ENCODE data around the gene KANK4.

Gene KANK4

DNA sequence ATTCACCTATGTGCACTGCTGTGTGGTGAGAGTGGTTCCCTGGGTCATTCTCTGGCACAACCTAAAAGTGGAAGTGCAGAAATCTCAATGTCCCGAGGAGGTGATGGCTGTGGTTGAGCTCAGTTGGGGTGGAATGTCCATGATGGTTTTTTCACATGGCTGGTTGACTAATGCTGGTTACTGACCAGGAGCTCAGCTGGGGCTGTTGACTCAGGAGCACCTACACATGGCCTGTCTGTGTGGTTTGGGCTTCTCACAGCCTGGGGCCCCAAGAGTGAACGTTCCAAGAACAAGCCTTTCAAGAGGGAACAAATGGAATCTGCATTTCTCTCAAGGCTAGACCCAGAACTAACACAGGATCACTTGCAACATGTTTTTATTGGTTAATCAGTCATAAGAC lies 6.4 kb upstream of the KANK4 start:
- peaks cover 9% of the 10 kb centered on the region for H3K27me3 Mint-ChIP-seq (ENCODE audit: low read depth)
- no peak for DNase-seq (ENCODE audit: low spot score)
- H3K9me3 Mint-ChIP-seq: no peaks in the 10 kb centered on the region
- H3K27ac Mint-ChIP-seq: no peak overlapping the region
- no peaks in the 10 kb centered on the region for H3K36me3 Mint-ChIP-seq (ENCODE audit: low read depth)
- no peaks in the 10 kb centered on the region for H3K4me1 Mint-ChIP-seq (ENCODE audit: low read depth)
- no peak overlapping the region for H3K4me3 Mint-ChIP-seq

GRCh38 chr1:62325081-62325480 lies 5.8 kb upstream of the KANK4 start:
- Mint-ChIP-seq H3K9me3 (no peaks in the 10 kb centered on the region), H3K27me3 (ENCODE audit: low read depth) (peaks cover 9% of the 10 kb centered on the region), H3K4me3 (no peak overlapping the region), H3K27ac (no peak overlapping the region), H3K36me3 (ENCODE audit: low read depth) (no peaks in the 10 kb centered on the region), H3K4me1 (ENCODE audit: low read depth) (no peaks in the 10 kb centered on the region)
- no peak for DNase-seq (ENCODE audit: low spot score)

GRCh38 chr1:62321446-62321845 lies 2.2 kb upstream of the KANK4 start:
- no peak for DNase-seq (ENCODE audit: low spot score)
- Mint-ChIP-seq H3K4me1 (ENCODE audit: low read depth) (peaks cover 1% of the 10 kb centered on the region), H3K9me3 (no peaks in the 10 kb centered on the region)

DNA sequence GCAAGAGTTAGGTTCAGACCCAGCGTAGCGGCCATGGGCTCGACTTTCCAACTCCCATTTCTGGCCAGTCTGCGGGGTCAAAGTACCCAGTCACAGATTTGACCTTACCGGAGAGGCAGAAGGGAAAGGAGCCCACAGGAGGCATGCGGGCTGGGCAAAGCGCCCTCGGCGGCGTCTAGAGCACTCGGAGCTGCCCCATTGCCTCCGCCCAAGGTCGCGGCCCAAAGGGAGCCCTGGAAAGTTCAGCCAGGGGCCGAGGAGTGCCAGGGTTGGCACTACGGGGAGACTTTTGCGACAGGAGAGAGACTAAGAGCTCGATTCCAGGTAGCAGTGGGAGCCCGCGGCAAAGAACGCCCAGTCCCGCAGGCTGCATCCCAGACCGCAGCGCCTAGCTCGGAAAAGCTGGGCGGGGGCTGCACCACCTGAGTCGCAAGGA lies 896 bp downstream of the KANK4 start:
- no peak for DNase-seq (ENCODE audit: low spot score)
- H3K4me1 Mint-ChIP-seq (ENCODE audit: low read depth): peaks cover 1% of the 10 kb centered on the region
- H3K36me3 Mint-ChIP-seq (ENCODE audit: low read depth): no peaks in the 10 kb centered on the region
- H3K27ac Mint-ChIP-seq: no peak overlapping the region
- peaks cover 35% of the 10 kb centered on the region for H3K27me3 Mint-ChIP-seq (ENCODE audit: low read depth)
- no peak overlapping the region for H3K4me3 Mint-ChIP-seq
- no peaks in the 10 kb centered on the region for H3K9me3 Mint-ChIP-seq

More at GRCh38 chr1:62321446-62321845, 2.2 kb upstream of the KANK4 start:
- no peak overlapping the region for H3K4me3 Mint-ChIP-seq
- H3K36me3 Mint-ChIP-seq (ENCODE audit: low read depth): no peaks in the 10 kb centered on the region
- H3K27ac Mint-ChIP-seq: no peak overlapping the region
- peaks cover 35% of the 10 kb centered on the region for H3K27me3 Mint-ChIP-seq (ENCODE audit: low read depth)

DNA sequence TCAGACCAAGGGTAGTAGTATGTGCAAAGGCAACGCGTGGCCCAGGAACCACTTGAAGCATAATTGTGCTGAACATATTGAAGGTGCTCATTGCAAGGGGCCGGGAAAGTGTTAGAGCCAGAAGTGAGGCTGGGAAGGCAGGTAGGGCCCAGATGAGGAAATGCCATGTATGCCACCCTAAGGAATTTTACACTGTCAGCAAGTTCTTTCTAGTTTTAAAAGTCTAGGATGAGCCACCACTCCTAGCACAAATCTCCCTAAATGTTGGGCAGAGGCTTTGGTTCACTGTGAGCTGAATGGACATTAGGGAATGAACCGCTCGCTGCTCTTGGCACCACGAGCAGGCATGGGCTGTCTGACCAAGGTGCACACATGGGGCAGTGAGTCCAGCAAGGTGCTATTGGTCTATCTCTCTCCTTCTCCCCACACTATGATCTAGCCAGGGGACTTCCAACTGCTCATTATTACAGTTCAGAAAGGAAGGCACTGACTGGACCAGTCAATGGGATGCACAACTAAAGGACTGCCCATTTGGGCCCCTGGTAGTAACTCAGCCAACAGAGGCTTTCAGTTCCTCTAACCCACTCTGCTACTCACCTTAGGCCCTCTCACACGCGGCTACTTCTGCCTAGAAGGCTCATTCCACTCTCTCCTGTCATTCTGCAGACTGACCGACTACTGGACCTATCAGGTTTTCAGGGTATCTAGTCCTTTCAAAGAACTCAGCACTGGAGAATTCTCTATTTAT lies 2.0 kb downstream of the KANK4 start:
- H3K27me3 Mint-ChIP-seq (ENCODE audit: low read depth): peaks cover 35% of the 10 kb centered on the region
- no peaks in the 10 kb centered on the region for H3K36me3 Mint-ChIP-seq (ENCODE audit: low read depth)
- H3K27ac Mint-ChIP-seq: no peak overlapping the region
- H3K4me1 Mint-ChIP-seq (ENCODE audit: low read depth): peaks cover 1% of the 10 kb centered on the region
- no peaks in the 10 kb centered on the region for H3K9me3 Mint-ChIP-seq
- no peak for DNase-seq (ENCODE audit: low spot score)
- no peak overlapping the region for H3K4me3 Mint-ChIP-seq

GRCh38 chr1:62316135-62316534 lies 3.1 kb downstream of the KANK4 start:
- Mint-ChIP-seq H3K36me3 (ENCODE audit: low read depth) (no peaks in the 10 kb centered on the region), H3K9me3 (no peaks in the 10 kb centered on the region), H3K4me3 (no peak overlapping the region), H3K27me3 (ENCODE audit: low read depth) (peaks cover 33% of the 10 kb centered on the region), H3K4me1 (ENCODE audit: low read depth) (peaks cover 1% of the 10 kb centered on the region), H3K27ac (no peak overlapping the region)
- DNase-seq (ENCODE audit: low spot score): no peak

DNA sequence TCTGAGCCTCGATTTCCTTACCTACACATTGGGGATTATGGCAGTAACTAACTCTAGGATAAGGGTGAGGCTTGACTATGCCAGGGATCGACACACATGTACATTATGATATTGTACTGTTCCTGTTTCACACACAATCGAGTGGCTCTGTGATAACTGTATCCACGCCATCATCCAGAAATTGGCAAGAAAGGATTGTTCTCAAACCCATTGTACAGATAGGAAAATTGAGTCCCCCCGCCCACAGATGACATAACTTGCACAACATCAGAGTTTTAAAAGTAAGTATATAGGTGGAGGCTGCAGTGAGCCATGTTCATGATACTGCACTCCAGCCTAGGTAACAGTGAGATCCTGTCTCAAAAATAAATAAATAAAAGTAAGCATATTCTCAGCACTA lies 3.8 kb downstream of the KANK4 start:
- Mint-ChIP-seq H3K36me3 (ENCODE audit: low read depth) (no peaks in the 10 kb centered on the region), H3K9me3 (no peaks in the 10 kb centered on the region), H3K4me1 (ENCODE audit: low read depth) (peaks cover 1% of the 10 kb centered on the region), H3K4me3 (no peak overlapping the region), H3K27ac (no peak overlapping the region), H3K27me3 (ENCODE audit: low read depth) (peaks cover 31% of the 10 kb centered on the region)
- DNase-seq (ENCODE audit: low spot score): no peak

DNA sequence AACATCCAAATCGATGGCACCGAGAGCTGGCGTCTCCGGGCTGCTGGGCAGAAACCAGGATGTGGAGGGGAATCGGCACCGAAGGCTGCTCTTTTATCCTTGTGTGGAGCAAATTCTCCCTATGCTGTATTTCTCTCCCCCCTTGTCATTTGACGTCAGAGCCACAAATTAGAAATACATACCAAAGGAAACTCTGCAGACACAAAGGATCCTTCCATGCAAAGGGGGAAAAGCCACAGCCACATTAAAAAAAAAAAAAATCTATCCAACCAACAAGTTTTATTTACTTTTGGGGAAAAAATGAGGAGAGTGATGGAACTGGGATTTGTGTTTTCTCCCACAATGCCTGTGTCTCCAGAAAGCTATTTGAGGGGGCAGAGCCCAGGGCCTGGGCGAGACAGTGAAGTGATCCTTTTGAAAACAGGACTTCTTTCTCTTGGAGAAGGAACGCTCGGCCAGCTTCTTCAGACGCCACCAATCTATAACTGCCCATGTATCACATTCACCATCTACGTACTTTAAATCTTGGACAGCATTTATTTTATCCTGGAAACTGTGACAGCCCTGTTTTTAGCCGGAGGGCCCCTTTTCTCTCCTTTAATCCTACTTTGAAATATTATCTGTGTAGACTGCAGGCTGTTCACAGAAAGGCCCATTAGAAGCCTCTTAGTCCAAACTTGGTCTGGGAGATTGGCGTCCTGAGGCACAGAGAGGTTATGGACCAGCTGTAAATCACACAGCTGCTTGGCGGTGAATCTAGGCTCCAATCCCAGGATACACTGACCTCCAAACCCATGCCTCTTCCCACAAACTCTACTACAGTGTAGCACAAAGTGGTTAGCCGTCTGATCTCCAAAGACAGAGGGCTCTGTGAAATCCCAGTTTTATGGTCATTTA lies 4.5 kb downstream of the KANK4 start:
- Mint-ChIP-seq H3K27ac (no peak overlapping the region), H3K27me3 (ENCODE audit: low read depth) (peaks cover 24% of the 10 kb centered on the region), H3K4me3 (no peak overlapping the region), H3K36me3 (ENCODE audit: low read depth) (no peaks in the 10 kb centered on the region), H3K4me1 (ENCODE audit: low read depth) (peaks cover under 1% of the 10 kb centered on the region), H3K9me3 (no peaks in the 10 kb centered on the region)
- DNase-seq (ENCODE audit: low spot score): no peak

- no peak for DNase-seq (ENCODE audit: low spot score)
- Mint-ChIP-seq H3K27ac (no peak overlapping the region), H3K27me3 (ENCODE audit: low read depth) (peaks cover 11% of the 10 kb centered on the region), H3K9me3 (no peaks in the 10 kb centered on the region), H3K4me1 (ENCODE audit: low read depth) (no peaks in the 10 kb centered on the region), H3K4me3 (no peak overlapping the region), H3K36me3 (ENCODE audit: low read depth) (no peaks in the 10 kb centered on the region)
Observed at GRCh38 chr1:62312698-62313097, 6.5 kb downstream of the KANK4 start.

DNA sequence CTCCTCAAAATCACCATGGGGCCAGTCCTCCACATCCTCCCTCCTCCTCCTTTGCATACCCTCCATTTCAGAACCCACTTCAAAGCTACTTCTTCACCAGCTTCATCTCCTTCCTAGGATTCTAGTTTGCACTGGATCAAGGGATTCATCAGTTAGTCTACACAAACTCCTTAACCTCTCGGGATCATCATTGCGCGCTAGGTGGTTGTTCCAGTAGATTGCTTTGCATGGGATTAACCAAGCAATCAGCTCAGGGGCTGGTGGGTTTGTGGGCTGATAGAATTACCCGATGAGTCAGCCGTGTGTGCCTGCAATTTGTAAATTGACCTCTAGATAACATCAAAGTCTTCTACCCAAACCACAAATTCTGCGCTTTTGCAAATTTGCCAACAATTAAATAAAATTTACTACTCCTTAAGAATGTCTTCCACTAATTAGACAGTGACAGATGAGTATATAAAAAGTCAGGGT lies 7.7 kb downstream of the KANK4 start:
- no peak for DNase-seq (ENCODE audit: low spot score)
- Mint-ChIP-seq H3K4me3 (no peak overlapping the region), H3K27me3 (ENCODE audit: low read depth) (peaks cover 2% of the 10 kb centered on the region), H3K36me3 (ENCODE audit: low read depth) (no peaks in the 10 kb centered on the region), H3K4me1 (ENCODE audit: low read depth) (no peaks in the 10 kb centered on the region), H3K9me3 (no peaks in the 10 kb centered on the region), H3K27ac (no peak overlapping the region)

DNA sequence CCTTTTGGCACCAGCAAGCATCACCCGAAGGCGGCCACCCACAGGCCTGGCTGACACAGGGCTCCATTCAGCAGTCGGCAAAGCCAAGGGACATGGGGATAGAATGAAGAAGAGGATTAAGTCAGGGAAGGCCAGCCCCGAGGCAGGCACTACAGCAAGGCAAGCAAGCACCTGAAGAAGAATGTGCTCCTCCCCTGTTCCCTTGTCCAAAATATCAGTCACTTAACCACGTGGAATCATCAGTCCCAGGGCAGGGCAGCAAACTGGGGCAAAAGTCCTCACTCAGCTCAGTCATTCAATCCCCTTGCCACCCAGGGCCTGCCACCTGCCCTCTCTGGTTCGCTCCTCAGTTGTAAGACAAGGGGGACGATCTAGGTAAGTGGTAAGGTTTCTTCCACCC lies 9.3 kb downstream of the KANK4 start:
- Mint-ChIP-seq H3K27me3 (ENCODE audit: low read depth) (no peaks in the 10 kb centered on the region), H3K4me3 (no peak overlapping the region), H3K36me3 (ENCODE audit: low read depth) (no peaks in the 10 kb centered on the region), H3K4me1 (ENCODE audit: low read depth) (no peaks in the 10 kb centered on the region), H3K27ac (no peak overlapping the region), H3K9me3 (no peaks in the 10 kb centered on the region)
- DNase-seq (ENCODE audit: low spot score): no peak

DNA sequence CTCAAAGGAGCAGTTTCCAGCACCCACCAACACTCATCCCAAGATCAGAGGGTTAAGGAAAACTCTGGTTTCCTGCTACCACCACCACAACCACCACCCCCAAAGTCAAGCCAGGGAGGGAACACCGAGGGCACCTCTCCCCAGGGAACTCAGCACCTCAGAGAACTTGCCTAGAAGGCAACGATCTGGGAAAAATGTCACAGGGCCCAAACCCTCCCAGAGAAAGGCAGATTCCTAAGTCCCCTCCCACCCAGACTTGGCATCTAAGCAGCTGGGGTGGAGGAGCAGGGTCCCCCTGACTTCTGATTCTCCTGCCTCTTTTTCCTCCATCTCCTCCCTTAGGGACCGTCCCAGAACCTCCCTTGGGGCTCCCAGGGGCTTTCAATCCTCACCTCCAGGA lies 10.6 kb downstream of the KANK4 start:
- no peak for DNase-seq (ENCODE audit: low spot score)
- Mint-ChIP-seq H3K9me3 (no peaks in the 10 kb centered on the region), H3K4me3 (no peak overlapping the region), H3K4me1 (ENCODE audit: low read depth) (no peaks in the 10 kb centered on the region), H3K27ac (no peak overlapping the region), H3K36me3 (ENCODE audit: low read depth) (no peaks in the 10 kb centered on the region), H3K27me3 (ENCODE audit: low read depth) (no peaks in the 10 kb centered on the region)

DNA sequence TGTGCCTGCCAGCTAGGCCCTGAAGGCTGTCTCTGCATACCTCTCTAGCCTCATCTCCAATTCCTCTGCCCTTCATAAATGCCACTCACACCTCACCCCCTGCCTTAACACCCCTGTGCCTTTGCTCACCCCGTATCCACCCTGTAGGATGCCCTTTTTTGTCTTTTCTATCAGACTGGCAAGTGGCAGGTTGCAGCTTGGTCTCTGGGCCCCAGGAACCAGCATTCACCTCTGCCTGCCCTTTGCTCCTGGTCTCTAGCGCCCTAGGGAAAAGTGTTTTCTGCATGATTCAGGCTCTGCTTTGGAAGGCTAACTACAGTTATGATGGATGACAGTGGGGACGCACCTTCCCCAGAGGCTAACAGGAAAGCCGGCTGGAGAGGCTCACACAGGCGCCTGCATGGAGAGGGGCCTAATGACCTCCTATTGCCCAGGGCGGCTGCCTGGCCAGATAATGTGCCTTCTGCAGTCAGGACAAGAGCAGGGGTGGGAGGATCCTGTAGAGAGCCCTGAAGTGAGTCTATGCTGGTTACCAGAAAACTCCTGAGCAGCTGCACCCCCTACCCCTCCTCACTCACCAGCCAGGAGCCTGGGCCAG lies 11.2 kb downstream of the KANK4 start:
- no peaks in the 10 kb centered on the region for H3K9me3 Mint-ChIP-seq
- no peak overlapping the region for H3K27ac Mint-ChIP-seq
- DNase-seq (ENCODE audit: low spot score): no peak
- H3K4me1 Mint-ChIP-seq (ENCODE audit: low read depth): no peaks in the 10 kb centered on the region
- H3K36me3 Mint-ChIP-seq (ENCODE audit: low read depth): no peaks in the 10 kb centered on the region
- no peak overlapping the region for H3K4me3 Mint-ChIP-seq
- no peaks in the 10 kb centered on the region for H3K27me3 Mint-ChIP-seq (ENCODE audit: low read depth)

DNA sequence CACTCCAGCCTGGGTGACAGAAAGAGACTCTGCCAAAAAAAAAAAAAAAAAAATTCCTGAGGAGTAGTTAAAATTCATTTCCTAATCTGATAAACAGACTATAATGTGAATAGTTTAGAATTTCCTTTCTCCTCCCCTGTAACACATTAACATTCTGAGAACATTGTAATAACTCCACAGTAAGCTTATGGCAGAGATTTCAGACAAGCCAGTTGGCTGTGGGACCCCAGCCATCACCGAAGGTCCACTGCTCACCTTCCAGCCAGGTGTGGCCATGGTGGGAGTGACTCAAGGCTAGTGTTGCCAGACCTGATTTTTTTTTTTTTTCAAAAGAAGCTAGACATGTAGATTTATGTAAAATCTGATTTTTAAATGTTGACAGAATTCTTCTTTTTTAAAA lies 11.8 kb downstream of the KANK4 start:
- Mint-ChIP-seq H3K27me3 (ENCODE audit: low read depth) (no peaks in the 10 kb centered on the region), H3K4me1 (ENCODE audit: low read depth) (no peaks in the 10 kb centered on the region), H3K4me3 (no peak overlapping the region), H3K9me3 (no peaks in the 10 kb centered on the region), H3K27ac (no peak overlapping the region), H3K36me3 (ENCODE audit: low read depth) (no peaks in the 10 kb centered on the region)
- no peak for DNase-seq (ENCODE audit: low spot score)

All from T-helper 2 cell treated with Interferon-gamma antibody and Interleukin-4, amounts not matched to agents 5 μg/mL and 100 μg/mL, for 36 hours (primary cell).